ENCODE data around the gene ADCY1.

- TF ChIP-seq, protein P1, sequence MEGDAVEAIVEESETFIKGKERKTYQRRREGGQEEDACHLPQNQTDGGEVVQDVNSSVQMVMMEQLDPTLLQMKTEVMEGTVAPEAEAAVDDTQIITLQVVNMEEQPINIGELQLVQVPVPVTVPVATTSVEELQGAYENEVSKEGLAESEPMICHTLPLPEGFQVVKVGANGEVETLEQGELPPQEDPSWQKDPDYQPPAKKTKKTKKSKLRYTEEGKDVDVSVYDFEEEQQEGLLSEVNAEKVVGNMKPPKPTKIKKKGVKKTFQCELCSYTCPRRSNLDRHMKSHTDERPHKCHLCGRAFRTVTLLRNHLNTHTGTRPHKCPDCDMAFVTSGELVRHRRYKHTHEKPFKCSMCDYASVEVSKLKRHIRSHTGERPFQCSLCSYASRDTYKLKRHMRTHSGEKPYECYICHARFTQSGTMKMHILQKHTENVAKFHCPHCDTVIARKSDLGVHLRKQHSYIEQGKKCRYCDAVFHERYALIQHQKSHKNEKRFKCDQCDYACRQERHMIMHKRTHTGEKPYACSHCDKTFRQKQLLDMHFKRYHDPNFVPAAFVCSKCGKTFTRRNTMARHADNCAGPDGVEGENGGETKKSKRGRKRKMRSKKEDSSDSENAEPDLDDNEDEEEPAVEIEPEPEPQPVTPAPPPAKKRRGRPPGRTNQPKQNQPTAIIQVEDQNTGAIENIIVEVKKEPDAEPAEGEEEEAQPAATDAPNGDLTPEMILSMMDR (IDR thresholded peaks at IDR 0.05), result no peak
- TF ChIP-seq POLR2AphosphoS5 (IDR thresholded peaks at IDR 0.05), result no peak
- no peak for TF ChIP-seq POLR2A (IDR thresholded peaks at IDR 0.05)
- no peak for TF ChIP-seq EP300 (IDR thresholded peaks at IDR 0.05)
Measured at GRCh38 chr7:45660901-45661211, 86.7 kb downstream of the ADCY1 start.

Data from stomach (tissue), 4 donors.